ENCODE measurements around the gene PLB1. TPM values are rescaled to one million over a fixed set of nuclear protein-coding genes. Genes with fewer than 3 reads are reported as not detected.

PLB1 gene
- total and polyA plus RNA-seq, 9 of the 15 experiments (the other 6 are each of a cell fraction or from before 2014, with no cell fraction given): 0.01 to 0.09 (median 0.07) TPM; not detected in 2

DNA sequence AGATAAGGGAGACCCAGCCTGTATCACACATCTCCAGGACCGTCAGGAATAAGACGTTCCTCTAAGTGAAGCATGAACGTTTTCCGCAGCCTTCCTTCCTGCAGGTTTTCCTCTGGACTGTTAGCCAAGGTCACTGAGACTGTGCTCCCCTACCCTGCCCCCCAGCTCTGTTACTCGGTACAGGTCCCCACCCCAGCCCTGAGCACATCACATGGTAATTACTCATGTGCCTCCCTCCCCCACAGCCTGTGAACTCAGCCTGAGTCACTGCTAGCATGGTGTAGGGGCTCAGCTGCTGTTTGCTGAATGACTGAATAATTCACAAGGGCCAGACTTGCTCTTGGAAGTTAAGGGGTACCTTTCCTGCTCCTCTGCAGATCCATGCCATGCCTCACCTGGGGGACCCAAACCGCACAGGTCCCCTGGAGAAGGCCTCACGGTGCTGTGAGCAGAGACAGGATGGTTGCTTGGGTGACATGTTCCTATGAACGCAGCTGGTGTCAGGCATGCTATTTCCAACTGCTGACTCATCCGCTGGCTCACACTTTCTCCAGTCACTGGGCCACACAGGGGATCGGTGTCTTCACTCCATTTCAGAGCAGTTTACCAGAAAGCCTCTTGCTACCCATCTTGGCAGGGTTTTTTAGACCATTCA is 88.2 kb downstream of the PLB1 start (continued):
- no peak for TF ChIP-seq ZFP30 (CRISPR knock-in tag; IDR thresholded peaks at IDR 0.05; ENCODE audit: borderline replicate concordance)
- TF ChIP-seq, protein P1, sequence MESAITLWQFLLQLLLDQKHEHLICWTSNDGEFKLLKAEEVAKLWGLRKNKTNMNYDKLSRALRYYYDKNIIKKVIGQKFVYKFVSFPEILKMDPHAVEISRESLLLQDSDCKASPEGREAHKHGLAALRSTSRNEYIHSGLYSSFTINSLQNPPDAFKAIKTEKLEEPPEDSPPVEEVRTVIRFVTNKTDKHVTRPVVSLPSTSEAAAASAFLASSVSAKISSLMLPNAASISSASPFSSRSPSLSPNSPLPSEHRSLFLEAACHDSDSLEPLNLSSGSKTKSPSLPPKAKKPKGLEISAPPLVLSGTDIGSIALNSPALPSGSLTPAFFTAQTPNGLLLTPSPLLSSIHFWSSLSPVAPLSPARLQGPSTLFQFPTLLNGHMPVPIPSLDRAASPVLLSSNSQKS (CRISPR knock-in tag; IDR thresholded peaks at IDR 0.05): no peak
- no peak for TF ChIP-seq RHOXF2B (CRISPR knock-in tag; conservative IDR thresholded peaks at IDR 0.05)
- no peak for TF ChIP-seq ZNF184 (CRISPR knock-in tag; IDR thresholded peaks at IDR 0.05)
- peak; percentile 88 for TF ChIP-seq MEF2A (IDR thresholded peaks at IDR 0.05; ENCODE audit: control insufficient read depth, low read depth, low read length)
- TF ChIP-seq GABPA (tag; conservative IDR thresholded peaks at IDR 0.05; ENCODE audit: low read depth): no peak
- TF ChIP-seq, protein P2, sequence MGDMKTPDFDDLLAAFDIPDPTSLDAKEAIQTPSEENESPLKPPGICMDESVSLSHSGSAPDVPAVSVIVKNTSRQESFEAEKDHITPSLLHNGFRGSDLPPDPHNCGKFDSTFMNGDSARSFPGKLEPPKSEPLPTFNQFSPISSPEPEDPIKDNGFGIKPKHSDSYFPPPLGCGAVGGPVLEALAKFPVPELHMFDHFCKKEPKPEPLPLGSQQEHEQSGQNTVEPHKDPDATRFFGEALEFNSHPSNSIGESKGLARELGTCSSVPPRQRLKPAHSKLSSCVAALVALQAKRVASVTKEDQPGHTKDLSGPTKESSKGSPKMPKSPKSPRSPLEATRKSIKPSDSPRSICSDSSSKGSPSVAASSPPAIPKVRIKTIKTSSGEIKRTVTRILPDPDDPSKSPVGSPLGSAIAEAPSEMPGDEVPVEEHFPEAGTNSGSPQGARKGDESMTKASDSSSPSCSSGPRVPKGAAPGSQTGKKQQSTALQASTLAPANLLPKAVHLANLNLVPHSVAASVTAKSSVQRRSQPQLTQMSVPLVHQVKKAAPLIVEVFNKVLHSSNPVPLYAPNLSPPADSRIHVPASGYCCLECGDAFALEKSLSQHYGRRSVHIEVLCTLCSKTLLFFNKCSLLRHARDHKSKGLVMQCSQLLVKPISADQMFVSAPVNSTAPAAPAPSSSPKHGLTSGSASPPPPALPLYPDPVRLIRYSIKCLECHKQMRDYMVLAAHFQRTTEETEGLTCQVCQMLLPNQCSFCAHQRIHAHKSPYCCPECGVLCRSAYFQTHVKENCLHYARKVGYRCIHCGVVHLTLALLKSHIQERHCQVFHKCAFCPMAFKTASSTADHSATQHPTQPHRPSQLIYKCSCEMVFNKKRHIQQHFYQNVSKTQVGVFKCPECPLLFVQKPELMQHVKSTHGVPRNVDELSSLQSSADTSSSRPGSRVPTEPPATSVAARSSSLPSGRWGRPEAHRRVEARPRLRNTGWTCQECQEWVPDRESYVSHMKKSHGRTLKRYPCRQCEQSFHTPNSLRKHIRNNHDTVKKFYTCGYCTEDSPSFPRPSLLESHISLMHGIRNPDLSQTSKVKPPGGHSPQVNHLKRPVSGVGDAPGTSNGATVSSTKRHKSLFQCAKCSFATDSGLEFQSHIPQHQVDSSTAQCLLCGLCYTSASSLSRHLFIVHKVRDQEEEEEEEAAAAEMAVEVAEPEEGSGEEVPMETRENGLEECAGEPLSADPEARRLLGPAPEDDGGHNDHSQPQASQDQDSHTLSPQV (IDR thresholded peaks at IDR 0.05): peak; percentile 79
- TF ChIP-seq KLF1 (tag; IDR thresholded peaks at IDR 0.05): no peak
- no peak for TF ChIP-seq ZNF354B (CRISPR knock-in tag; IDR thresholded peaks at IDR 0.05)
- TF ChIP-seq, protein P3, sequence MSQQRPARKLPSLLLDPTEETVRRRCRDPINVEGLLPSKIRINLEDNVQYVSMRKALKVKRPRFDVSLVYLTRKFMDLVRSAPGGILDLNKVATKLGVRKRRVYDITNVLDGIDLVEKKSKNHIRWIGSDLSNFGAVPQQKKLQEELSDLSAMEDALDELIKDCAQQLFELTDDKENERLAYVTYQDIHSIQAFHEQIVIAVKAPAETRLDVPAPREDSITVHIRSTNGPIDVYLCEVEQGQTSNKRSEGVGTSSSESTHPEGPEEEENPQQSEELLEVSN (IDR thresholded peaks at IDR 0.05; ENCODE audit: borderline replicate concordance in 1 of 2, extremely low read depth in 1 of 2, insufficient read depth in 1 of 2, insufficient read length in 1 of 2, low read depth in 1 of 2, low read length in 1 of 2, poor library complexity in 1 of 2, severe bottlenecking in 1 of 2): peak; percentile 25 to 51
- TF ChIP-seq LEF1 (IDR thresholded peaks at IDR 0.05): peak; percentile 97
- TF ChIP-seq CTBP1 (IDR thresholded peaks at IDR 0.05; ENCODE audit: borderline replicate concordance): peak; percentile 75
- TF ChIP-seq ZNF23 (CRISPR knock-in tag; IDR thresholded peaks at IDR 0.05): no peak
- TF ChIP-seq, protein P4, sequence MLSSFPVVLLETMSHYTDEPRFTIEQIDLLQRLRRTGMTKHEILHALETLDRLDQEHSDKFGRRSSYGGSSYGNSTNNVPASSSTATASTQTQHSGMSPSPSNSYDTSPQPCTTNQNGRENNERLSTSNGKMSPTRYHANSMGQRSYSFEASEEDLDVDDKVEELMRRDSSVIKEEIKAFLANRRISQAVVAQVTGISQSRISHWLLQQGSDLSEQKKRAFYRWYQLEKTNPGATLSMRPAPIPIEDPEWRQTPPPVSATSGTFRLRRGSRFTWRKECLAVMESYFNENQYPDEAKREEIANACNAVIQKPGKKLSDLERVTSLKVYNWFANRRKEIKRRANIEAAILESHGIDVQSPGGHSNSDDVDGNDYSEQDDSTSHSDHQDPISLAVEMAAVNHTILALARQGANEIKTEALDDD (IDR thresholded peaks at IDR 0.05): no peak
- TF ChIP-seq, protein P5, sequence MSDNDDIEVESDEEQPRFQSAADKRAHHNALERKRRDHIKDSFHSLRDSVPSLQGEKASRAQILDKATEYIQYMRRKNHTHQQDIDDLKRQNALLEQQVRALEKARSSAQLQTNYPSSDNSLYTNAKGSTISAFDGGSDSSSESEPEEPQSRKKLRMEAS (CRISPR knock-in tag; IDR thresholded peaks at IDR 0.05): peak; percentile 75
- TF ChIP-seq, protein P6, sequence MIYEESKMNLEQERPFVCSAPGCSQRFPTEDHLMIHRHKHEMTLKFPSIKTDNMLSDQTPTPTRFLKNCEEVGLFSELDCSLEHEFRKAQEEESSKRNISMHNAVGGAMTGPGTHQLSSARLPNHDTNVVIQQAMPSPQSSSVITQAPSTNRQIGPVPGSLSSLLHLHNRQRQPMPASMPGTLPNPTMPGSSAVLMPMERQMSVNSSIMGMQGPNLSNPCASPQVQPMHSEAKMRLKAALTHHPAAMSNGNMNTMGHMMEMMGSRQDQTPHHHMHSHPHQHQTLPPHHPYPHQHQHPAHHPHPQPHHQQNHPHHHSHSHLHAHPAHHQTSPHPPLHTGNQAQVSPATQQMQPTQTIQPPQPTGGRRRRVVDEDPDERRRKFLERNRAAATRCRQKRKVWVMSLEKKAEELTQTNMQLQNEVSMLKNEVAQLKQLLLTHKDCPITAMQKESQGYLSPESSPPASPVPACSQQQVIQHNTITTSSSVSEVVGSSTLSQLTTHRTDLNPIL (CRISPR knock-in tag; IDR thresholded peaks at IDR 0.05): no peak
- 0 out of 2 replicates have a peak, but pooled peaks have one; percentile 49 for TF ChIP-seq NCOA6 (IDR thresholded peaks at IDR 0.05)
- TF ChIP-seq ETV1 (tag; conservative IDR thresholded peaks at IDR 0.05; ENCODE audit: low read depth): peak; percentile 39; the same call in 1 of the 2 replicates

All from K562 (cell line).